ENCODE results near the gene LAX1.

DNA sequence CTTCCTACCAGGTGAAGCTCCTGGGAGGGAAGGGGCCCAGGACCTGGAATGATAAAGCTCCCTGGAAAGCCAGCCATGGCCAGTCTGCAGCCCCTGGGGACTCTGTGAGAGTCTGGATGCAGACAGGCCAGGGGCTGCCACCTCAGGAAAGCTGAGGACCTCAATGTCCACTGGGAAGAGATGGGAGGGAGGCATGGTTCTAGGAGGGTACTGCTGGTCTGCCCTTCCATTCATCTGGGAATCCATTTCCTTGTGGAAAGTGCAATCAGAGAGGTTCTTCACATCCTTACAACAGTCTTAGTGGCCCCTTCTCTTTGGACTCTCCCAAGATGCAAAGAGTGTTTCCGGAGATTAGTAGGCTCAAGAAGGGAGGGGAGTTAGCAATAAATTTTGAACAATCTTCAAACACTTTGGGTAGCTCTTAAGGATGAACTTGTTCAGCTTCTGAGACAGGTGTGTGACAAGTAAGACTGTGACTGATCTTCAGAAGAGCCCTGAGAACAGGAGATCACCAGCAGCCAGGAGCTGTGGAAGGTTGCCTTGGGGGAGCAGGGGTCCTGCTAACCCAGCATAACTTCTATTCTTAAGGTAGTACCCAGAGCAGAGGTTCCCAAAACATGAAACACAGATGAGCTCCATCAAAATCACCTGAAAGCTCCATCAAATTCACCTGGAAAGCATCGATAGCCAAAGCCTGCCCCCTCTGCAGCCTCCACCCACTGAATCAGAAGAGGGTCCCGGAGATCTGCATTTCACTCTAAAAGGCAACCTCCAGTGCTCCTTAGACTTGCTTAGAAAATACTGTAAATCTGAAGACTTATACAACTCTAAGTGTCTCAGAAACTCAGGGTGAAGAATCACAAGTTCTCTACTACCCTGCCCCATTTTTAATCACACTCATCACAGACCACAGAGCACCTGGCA, 616 bp upstream of the LAX1 start:
- TF ChIP-seq, protein P1, sequence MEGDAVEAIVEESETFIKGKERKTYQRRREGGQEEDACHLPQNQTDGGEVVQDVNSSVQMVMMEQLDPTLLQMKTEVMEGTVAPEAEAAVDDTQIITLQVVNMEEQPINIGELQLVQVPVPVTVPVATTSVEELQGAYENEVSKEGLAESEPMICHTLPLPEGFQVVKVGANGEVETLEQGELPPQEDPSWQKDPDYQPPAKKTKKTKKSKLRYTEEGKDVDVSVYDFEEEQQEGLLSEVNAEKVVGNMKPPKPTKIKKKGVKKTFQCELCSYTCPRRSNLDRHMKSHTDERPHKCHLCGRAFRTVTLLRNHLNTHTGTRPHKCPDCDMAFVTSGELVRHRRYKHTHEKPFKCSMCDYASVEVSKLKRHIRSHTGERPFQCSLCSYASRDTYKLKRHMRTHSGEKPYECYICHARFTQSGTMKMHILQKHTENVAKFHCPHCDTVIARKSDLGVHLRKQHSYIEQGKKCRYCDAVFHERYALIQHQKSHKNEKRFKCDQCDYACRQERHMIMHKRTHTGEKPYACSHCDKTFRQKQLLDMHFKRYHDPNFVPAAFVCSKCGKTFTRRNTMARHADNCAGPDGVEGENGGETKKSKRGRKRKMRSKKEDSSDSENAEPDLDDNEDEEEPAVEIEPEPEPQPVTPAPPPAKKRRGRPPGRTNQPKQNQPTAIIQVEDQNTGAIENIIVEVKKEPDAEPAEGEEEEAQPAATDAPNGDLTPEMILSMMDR (IDR thresholded peaks at IDR 0.05; ENCODE audit: poor library complexity) = no peak
- TF ChIP-seq EZH2 (IDR thresholded peaks at IDR 0.05; ENCODE audit: borderline replicate concordance) = no peak

Measured in hepatocyte (in vitro differentiated cells).